ENCODE measurements around the gene CRYBG1.
"Not testable (repeated sequence)": the region's sequence is repeated elsewhere in the genome, so short reads cannot be mapped to it uniquely, and the experiment has no call there.

CRYBG1 gene

DNA sequence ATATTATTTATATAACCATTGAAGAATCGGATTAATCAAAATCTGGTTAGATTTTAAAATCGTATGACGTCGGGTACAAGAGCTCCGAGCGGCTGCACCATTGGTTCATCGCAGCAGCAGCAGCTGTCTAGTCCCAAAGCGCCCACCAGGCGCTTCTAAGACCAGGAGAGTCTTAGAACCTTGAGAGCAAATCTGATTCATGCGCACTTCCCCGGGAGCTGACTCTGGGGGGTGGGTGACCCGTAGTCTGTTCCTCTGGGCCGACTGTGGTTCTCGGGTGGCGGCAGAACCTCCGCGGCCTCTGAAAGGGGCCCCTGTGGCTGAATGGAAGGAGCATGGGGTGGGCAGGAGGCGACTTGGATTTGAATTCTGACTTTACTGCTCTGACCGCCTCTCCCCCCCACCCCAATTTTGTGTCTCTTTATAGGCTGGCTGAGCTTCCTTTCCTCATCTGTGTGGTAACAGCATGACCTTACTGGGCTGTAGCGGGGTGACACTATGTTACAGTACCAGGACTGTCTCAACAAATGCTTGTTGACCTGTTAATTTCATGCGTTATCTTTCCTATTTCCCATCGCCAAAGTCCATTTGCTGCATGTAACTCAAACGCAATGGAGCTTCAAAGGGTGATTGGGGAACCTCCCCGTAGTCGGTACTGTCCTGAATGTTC lies 149.0 kb downstream of the CRYBG1 start:
- DNase-seq = peak; percentile 25

DNA sequence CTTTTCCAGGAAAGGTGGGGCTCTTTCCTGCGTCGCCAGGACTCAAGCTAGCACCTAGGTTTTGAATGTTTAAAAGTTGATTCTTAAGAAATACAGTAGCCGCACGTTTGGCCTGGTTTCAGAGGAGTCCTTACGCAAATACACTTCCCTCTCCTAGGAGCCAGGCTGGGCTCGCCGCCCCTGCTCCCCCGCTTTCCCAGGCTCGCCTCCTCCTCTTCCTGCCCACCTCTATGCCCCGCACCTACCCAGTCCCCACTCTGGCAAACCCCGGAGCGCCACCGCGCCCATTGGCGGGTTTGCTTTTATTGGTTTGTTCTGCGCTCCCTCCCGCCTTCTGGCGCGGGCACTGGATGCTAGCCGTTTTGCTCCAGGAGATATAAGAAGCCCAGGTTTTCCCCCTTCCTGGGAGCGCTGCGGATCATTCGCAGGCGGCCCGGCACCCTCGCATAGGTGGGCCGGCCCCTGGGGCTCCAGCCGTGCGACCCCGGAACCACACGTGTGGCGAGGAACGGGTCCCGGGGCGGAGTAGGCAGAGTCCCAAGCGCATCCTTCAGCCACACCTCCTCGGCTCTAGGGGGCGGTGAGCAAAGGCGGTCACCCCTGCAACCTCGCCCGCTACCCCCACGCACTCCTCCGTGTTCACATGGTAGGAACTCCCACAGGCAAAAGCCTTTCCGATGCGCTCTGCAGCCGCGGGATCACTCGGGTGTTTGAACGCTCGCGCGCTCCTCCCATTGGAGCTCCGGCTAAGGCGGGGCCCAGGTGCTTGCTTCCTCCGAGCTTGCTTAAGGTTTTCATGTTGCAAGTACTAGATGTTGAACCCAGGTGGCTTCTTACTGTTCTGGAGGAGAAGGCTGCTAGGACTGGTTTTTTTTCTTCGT lies 149.8 kb downstream of the CRYBG1 start:
- DNase-seq = peak; percentile 55

DNA sequence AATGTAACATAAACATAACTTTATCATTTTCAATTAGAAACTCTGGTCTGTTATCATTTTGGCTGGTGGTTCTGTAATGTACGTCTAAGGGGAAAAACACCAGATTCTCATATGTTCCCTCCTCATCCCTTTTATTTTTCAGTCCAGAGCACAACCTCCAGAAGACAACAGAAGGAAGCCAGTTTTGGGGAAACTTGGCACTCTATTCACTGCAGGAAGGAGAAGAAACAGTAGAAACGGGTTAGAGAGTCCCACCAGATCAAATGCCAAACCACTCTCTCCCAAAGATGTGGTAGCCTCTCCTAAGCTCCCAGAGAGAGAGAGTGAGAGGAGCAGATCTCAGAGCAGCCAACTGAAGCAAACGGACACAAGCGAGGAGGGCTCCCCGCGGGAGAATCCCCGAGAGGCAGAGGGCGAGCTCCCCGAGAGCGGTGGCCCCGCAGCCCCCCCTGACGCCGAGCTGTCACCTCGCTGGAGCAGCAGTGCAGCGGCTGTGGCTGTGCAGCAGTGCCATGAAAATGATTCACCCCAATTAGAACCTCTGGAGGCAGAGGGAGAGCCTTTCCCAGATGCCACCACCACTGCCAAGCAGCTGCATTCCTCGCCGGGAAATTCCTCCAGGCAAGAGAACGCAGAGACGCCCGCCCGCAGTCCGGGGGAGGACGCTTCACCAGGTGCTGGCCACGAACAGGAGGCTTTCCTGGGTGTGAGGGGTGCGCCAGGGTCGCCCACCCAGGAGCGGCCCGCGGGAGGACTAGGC lies 151.0 kb downstream of the CRYBG1 start:
- peak; percentile 41 for DNase-seq

DNA sequence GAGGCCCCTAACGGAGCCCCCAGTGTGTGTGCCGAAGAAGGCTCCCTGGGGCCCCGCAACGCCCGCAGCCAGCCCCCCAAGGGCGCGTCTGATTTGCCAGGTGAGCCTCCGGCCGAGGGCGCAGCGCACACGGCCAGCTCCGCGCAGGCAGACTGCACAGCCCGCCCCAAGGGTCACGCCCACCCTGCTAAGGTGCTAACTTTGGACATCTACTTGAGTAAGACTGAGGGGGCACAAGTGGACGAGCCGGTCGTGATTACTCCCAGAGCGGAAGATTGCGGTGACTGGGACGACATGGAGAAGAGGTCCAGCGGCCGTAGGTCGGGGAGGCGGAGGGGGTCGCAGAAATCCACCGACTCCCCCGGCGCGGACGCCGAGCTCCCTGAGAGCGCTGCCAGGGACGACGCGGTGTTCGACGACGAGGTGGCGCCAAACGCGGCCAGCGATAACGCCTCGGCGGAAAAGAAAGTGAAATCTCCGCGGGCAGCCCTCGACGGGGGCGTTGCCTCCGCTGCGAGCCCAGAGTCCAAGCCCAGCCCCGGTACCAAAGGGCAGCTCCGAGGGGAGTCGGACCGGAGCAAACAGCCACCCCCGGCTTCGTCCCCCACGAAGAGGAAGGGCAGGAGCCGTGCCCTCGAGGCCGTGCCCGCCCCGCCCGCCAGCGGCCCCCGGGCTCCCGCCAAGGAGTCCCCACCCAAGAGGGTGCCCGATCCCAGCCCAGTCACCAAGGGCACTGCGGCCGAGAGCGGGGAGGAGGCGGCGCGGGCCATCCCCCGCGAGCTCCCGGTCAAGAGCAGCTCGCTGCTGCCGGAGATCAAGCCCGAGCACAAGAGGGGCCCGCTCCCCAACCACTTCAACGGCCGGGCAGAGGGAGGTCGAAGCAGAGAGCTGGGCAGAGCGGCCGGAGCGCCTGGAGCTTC lies 151.8 kb downstream of the CRYBG1 start:
- peak; percentile 65 for DNase-seq

DNA sequence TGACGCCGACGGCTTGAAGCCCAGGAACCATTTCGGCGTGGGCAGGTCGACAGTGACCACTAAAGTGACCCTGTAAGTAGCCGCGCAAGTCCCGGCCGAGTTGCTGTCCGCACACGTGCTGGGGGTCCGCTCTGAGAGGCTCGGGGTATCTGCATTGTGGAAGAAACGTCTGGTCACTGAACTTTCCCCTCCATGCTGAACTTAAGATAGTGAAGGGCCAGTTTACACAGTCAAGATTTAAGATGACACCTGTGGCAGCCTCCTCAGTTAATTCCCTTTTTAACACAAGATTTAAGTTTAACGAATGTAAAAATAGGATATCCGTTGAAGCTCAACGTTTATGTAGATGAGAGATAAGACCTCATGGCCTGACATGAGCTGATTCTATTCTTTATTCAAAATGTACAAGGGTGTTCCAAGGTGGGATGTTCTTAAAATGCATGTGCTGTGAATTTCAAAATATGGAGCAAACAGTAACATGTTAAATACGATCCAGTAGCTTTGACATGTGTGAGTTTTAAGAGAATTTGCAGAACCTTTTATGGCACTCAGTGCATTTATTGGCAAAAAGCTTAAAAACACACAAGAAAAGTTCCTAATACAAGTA lies 152.6 kb downstream of the CRYBG1 start:
- no peak for DNase-seq

DNA sequence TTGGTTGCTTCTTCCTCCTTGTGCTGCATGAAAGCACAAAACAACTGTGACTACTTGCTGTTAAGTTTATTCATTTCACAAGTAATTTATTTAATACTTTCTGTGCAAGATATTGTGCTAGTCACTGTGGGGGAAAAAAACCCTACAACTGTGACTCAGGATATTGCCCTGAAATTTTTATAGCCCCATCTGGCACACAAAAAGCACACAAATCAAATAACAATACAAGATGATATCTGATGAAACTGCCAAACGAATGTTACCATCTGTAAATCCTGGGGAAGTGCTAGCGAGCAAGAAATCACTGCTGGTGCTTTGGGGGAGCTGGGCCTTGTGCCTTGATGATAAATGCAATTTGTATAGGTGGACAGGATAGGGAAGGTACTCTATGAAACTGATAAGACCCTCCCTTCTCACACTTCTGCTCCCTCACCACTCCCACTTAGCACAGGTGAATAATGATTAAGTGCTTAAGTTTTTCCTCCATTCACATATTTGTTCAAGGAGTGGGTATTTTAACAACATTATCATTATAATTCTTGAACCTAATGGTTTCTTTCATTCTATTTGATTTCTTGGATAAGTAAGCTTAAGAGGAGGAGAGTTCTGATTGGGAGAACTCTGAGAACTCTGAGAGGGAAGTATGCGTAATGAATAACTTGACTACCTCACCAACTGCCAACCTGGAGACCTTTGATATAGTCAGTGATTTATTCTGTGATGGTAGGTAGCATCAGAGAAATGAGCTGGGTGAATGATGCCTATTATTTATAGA lies 153.5 kb downstream of the CRYBG1 start:
- no peak for DNase-seq

DNA sequence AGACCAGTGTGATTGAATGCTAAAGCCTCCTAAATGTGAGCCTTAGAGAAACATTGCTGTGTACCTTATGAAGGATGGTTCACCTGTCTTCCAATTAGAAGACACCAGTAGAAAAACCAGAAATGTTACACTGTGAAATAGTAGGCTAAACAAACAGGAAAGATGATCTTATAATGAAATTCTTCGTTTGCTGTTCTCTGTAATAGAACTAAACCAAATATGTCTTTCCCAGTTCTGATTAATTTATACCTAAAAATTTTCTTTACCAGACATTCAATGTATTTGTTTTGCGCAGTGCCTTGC lies 154.0 kb downstream of the CRYBG1 start:
- DNase-seq = no peak

DNA sequence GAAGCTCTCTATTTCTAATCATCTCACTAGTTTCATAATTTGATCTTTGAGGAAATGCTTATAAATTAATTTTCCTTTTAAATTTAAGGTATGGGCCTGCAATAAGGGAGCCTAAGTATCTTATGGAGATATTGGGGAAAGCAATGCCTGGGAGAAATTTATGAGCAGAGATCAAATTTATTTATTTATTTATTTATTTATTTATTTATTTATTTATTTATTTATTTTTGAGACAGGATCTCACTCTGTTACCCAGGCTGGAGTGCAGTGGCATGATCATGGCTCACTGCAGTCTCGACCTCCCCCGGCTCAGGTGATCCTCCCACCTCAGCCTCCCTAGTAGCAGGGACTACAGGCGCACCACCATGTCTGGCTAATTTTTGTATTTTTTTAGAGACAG lies 155.1 kb downstream of the CRYBG1 start:
- not testable (repeated sequence) for DNase-seq

DNA sequence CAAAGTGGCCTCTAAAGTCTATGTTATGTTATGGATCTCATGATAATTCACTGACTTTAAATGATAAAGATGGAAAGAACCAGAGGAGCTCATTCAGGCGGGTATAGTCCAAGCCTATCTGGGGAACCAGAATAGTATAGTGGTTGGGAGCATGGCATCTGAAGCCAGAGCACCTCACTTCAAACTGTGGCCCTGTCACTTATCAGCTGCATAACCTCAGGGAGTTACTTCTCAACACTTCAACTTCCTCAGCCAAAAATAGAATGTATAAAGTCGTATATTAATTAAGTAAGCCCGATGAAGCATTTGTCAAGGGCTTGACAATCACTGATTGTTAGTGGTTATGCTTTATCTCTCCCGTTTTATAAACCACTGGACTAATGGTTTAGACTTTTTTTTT lies 156.1 kb downstream of the CRYBG1 start:
- no peak for DNase-seq

DNA sequence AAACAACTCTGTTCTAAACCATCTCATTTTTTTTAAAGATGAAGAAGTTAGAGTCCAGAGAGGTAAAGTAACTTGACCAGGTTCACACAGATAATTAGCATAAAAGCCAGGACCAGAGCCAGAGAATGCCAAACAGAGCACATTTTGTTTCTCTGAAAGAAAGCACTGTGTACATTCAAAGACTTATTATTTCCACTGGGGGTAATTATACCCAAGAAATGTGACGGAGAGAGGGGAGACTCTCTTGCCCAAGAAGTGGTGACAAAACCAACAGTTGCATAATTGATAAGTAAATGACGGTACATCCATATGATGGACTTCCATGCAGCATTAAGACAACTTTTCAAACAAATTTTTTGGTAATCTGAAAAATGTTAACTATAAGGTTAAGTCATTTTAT lies 157.2 kb downstream of the CRYBG1 start:
- no peak for DNase-seq

DNA sequence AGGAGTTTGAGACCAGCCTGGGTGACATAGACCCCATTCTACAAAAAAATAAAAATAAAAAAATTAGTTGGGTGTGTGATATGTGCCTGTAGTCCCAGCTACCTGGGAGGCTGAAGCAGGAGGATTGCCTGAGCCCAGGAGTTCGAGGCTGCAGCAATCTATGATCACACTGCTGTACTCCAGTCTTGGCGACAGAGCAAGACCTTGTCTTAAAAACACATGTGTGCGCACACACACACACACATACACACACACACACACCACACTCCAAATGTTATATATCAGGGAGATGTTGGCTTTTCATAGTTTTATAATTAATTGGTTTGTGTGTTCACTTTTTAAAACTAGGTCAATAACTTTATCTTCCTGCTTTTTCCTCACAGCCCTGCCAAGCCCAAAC lies 158.2 kb downstream of the CRYBG1 start:
- DNase-seq = no peak

DNA sequence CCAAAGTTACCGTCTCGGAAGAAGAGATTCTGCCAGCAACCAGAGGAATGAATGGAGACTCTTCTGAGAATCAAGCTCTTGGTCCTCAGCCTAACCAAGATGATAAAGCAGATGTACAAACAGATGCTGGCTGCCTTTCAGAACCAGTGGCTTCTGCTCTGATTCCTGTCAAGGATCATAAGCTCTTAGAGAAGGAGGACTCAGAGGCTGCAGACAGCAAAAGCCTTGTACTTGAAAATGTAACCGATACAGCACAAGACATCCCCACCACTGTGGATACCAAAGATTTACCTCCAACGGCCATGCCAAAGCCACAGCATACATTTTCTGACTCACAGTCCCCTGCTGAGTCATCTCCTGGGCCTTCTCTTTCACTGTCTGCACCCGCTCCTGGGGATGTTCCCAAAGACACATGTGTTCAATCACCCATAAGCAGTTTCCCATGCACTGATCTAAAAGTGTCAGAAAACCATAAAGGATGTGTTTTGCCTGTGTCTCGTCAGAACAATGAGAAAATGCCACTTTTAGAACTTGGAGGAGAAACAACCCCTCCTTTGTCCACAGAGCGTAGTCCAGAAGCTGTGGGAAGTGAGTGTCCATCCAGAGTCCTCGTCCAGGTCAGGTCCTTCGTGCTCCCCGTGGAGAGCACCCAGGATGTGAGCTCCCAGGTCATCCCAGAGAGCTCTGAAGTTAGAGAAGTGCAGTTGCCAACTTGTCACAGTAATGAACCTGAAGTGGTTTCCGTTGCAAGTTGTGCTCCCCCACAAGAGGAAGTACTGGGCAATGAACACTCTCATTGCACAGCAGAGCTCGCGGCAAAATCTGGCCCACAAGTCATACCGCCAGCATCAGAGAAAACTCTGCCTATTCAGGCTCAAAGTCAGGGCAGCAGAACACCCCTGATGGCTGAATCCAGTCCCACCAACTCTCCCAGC lies 159.2 kb downstream of the CRYBG1 start:
- peak; percentile 40 for DNase-seq

DNA sequence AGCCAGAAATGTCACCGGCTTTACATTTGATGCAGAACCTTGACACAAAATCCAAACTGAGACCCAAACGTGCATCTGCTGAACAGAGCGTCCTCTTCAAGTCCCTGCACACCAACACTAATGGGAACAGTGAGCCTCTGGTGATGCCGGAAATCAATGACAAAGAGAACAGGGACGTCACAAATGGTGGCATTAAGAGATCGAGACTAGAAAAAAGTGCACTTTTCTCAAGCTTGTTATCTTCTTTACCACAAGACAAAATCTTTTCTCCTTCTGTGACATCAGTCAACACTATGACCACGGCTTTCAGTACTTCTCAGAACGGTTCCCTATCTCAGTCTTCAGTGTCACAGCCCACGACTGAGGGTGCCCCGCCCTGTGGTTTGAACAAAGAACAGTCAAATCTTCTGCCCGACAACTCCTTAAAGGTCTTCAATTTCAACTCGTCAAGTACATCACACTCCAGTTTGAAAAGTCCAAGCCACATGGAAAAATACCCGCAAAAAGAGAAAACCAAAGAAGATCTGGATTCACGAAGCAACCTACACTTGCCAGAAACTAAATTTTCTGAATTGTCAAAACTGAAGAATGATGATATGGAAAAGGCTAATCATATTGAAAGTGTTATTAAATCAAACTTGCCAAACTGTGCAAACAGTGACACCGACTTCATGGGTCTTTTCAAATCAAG lies 160.3 kb downstream of the CRYBG1 start:
- DNase-seq = no peak

DNA sequence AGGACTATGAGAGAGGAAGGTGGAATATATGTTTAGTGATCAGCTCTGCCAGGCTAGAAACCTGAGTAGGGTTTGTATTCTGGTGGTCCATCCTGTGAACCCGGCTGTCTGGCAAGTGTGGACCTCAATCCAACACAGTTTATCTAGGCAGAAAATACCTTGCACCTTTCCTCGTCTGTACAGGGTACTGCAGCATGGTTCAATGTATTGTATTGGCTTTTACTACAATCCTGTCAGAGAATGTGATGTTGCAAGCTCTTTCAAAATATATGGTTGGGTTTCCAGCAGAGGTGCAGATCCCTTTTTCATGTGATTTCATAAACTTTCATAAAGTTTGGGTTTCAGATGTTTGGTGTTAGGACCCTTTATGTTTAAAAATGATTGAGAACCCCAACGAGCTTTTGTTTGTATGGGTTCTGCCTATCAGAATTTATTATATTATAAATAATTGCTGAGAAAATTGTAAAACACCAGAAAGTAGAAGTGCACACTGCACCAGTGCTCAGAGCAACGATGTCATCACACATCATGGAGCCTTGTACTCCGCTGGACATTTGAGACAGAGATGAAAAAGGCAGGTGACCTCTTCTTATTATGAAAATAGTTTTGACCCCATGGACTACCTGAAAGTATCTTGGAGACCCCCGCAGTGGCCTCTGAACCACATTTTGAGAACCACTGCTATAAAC lies 162.2 kb downstream of the CRYBG1 start:
- no peak for DNase-seq

DNA sequence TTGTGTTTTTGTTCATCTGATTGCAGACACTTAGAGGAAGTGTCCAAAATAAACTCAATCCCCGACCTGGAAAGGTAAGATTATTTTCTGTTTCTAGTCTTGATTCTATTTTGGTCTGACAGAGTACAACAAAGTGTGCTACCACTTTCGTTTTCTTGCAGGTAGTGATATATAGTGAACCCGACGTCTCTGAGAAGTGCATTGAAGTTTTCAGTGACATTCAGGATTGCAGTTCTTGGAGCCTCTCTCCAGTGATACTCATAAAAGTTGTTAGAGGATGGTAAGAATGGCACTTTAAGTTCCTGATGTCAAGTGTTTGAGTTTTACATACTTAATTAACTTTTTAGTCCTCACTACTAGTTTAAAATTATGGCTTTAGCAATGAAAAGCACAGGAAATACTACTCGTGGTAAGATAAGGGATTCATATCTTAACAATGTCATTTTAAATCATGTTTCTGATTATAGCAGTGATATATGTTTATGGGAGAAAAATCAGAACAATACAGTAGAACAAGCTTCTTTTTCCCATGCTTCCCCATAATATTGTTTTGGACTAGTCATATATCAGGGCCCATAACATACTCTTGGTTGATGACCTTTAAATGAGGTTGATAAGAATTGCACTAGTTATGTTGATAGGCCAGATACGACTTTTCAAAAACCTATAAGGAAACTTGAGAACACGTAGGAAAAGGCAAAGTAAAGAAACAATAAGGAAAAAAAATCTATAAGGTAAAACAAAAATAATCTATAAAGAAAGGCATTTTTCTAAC lies 164.8 kb downstream of the CRYBG1 start:
- DNase-seq = no peak

DNA sequence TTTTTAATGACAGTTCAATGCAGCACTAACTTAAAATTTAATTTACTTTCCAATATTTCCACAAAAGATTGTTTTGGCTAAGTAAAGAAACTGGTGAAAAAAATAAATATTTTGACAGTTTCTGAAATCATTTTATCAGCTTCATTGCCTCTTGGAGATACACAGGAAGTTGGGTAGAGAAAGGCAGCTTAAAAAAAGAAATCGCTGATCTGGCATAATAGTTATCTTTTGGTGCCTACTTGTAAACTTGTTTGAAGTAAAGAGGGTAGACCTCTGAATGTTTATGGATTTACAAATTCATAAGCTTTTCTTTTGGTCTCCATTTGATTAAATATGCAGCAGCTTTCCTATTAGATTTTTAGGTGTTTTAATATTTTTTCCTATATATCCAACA lies 165.4 kb downstream of the CRYBG1 start:
- no peak for DNase-seq

DNA sequence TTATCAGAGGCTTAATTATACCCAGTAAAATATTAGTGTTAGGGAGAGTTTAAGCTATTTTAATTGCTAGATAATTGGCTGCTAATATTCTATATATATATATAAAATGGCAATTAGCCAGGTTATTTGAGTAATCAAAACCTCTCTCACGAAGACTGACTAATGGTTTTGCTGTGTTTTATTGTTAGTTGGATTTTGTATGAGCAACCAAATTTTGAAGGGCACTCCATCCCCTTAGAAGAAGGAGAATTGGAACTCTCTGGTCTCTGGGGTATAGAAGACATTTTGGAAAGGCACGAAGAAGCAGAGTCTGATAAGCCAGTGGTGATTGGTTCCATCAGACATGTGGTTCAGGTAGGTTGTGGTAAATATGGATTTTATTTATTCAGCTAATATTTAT lies 166.6 kb downstream of the CRYBG1 start:
- DNase-seq = no peak

DNA sequence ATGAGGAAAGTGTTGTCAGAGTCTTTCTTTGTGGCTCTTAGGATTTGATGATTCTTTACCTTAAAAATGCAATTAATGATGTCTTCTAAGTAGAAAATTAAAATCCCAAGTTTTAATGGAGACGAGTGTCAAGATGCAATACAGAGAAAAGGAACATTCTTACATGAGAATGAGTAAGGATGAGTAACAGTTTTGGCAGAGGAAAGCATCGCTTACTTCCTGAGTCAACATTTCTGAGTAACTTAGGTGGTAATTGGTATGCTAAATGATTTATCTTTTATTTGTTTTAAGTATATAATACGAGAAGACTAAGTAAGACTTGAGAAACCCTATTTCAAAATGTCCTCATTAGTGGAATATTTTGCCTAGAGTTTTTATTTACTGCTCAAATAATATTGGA lies 167.5 kb downstream of the CRYBG1 start:
- DNase-seq = no peak
